Pancreas (tissue), 10 donors: Measurements from ENCODE around the gene DMRTB1. TPM values are rescaled to one million over a fixed set of nuclear protein-coding genes. Genes with fewer than 3 reads are reported as not detected.

Source experiments
- ATAC-seq, 4 donors: fragments of 200-7000 bp; cut with Tn5 transposase; one replicate each; pipeline versions ENCODE4 v1.8.0 to v1.9.1; 2020; ENCODE audit warnings: mild to moderate bottlenecking in 4 of 4, moderate library complexity in 4 of 4
- DNase-seq, 6 donors: peaks; one replicate each; pipeline ENCODE4 v3.0.0-alpha.2; 2020
- FAIRE-seq: peaks from 2 replicates; lab custom pipeline; 2012; peaks lifted over from hg19 to GRCh38; lab: Jason Lieb, UNC
- H3K27ac ChIP-seq, 4 donors: fragments of 200-600 bp; sonication (generic); 1 replicate in 3 of 4; 2 replicates in 1 of 4; pipeline versions ENCODE4 v1.5.0 to v1.8.0; 2020
- H3K27me3 ChIP-seq, 4 donors: fragments of 200-600 bp; one replicate each; pipeline ENCODE4 v1.8.0; 2021
- H3K36me3 ChIP-seq, 3 donors: fragments of 200-600 bp; sonication (generic) in 1 of 3; one replicate each; pipeline versions ENCODE4 v1.5.0 to v1.8.0; 2020 to 2021
- H3K4me1 ChIP-seq, 3 donors: fragments of 200-600 bp; one replicate each; pipeline ENCODE4 v1.8.0; 2021
- H3K4me3 ChIP-seq, 4 donors: fragments of 200-600 bp; sonication (generic) in 2 of 4; one replicate each; pipeline versions ENCODE4 v1.5.0 to v1.8.0; 2020 to 2021
- H3K9me3 ChIP-seq, 4 donors: fragments of 200-600 bp; one replicate each; pipeline ENCODE4 v1.8.0; 2021
- CTCF ChIP-seq, 4 donors: fragments of 200-600 bp; sonication (generic) in 3 of 4; IDR thresholded peaks; one replicate each; pipeline versions ENCODE4 v1.5.0 to v1.8.0; 2021; ENCODE audit warnings: antibody characterized with exemption in 4 of 4
- WGBS, 2 donors: extraction: QIAGEN DNeasy Blood & Tissue Kit; methylation state at CpG; one replicate each; pipeline ENCODE4 v1.1.7; 2013; 5-methylcytosine and 5-hydroxymethylcytosine counted together
- intact Hi-C, 3 donors: fragments of 100-400 bp; cut with DNase I; formaldehyde crosslinking; loops; one replicate each; pipeline versions ENCODE4 v1.11.1 to v1.14.2; 2022
- polyA plus RNA-seq, 2 donors: library from polyadenylated mRNA; stranded (reverse); fragments of 200-250 nt; gene quantifications; one replicate each; pipeline ENCODE4 v1.2.3, GENCODE V29; 2013
- total RNA-seq, 6 donors: library from RNA; stranded (reverse); fragmentation: NEBNext Ultra II Directional in 4 of 6; extraction: Animal tissue kit (Norgen Biotek cat#: 25700) in 4 of 6; gene quantifications; one replicate each; pipeline versions ENCODE4 v1.2.1 to v1.2.4, GENCODE V29; 2021 to 2023
- donor health status: healthy with polysubstance abuse.
- donor health status: DM: no; HTN: no; CAD: no; lungs with moderate emphysema.
- donor health status: DM: no; HTN: no; CAD: no.
- donor health status: control.
- donor health status: control.
- donor health status: Bipolar disorder and iron deficiency.
- donor health status: DM: yes; HTN: yes; CAD: no.
- donor health status: DM: no; HTN: no; CAD: no.
- donor health status: DM: no; HTN: no; CAD: no.
- donor health status: DM: yes; HTN: yes; CAD: no.

DMRTB1 gene
- total and polyA plus RNA-seq, 8 donors, result not detected

- no peaks in the 10 kb centered on the region for H3K9me3 ChIP-seq
- DNase-seq, result no peak
- H3K27ac ChIP-seq, result no peak overlapping the region
- 75 to 80% methylated on average over 5 of the region's 5 CpGs for WGBS, 2 donors
- no peak for ATAC-seq
- no peaks in the 10 kb centered on the region for H3K27me3 ChIP-seq
- no peaks in the 10 kb centered on the region for H3K36me3 ChIP-seq
- FAIRE-seq, result no peak
- no peaks in the 10 kb centered on the region for H3K4me1 ChIP-seq
- intact Hi-C loops, result no loop called here
- TF ChIP-seq CTCF (IDR thresholded peaks at IDR 0.05), result no peak
- no peak overlapping the region for H3K4me3 ChIP-seq
Measured at GRCh38 chr1:53411541-53412152, 47.6 kb upstream of the DMRTB1 start.

- H3K4me1 ChIP-seq, result no peaks in the 10 kb centered on the region
- FAIRE-seq, result no peak
- no peak for ATAC-seq
- peak overlapping the region in 1 of 4 donors; percentile 35 for H3K27ac ChIP-seq
- WGBS, 2 donors, result 82 to 83% methylated on average over 10 of the region's 10 CpGs
- no peak for TF ChIP-seq CTCF (IDR thresholded peaks at IDR 0.05)
- intact Hi-C loops, result no loop called here
- H3K9me3 ChIP-seq, result no peaks in the 10 kb centered on the region
- H3K4me3 ChIP-seq, result no peak overlapping the region
- no peaks in the 10 kb centered on the region for H3K36me3 ChIP-seq
- DNase-seq, result no peak
- H3K27me3 ChIP-seq, result no peaks in the 10 kb centered on the region
Measured at GRCh38 chr1:53412285-53413174, 46.7 kb upstream of the DMRTB1 start.

DNA sequence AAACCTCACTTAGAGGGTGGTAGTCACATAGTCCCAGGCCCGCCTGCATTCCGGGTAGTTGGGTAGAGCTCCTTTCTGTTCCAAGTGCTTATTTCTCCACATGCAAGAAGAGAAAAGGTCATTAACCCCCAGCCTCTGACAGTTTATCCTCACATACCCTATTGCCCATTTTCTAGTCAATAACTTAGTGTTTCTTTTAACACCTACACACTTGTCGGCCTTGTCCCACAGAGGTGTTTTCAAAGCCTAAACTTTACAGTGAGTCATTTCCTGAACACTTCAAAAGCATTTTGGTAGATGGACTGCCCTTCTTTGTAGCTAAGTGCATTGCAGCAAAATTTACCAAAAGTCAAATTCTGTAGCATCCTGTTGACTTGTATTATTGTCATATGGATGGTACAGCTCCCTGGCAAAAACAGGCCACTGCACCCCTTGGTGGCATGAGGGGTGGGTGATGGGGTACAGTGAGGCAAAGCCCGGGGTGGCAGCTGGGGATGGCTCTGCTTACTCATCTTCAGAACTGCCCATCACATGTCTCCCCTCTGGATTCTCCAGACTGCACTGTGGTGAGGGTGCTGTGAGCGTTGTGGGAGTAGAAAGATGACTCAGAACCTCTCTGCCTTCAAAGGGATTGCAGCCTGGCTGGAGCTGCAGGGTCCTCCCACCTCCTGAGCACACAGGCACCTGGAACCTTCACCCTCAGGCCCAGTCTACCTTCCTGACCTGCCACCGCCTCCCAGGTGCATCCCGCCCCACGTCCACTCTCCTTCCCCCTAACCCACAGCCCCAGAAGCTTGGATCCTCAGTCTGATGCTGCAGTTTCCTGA is 45.8 kb upstream of the DMRTB1 start:
- intact Hi-C loops, result no loop called here
- DNase-seq (no peak), ATAC-seq (peak; percentile 40 to 53 (median 49)), FAIRE-seq (no peak)
- no peak overlapping the region for H3K4me3 ChIP-seq
- H3K27me3 ChIP-seq, result no peaks in the 10 kb centered on the region
- H3K36me3 ChIP-seq, result no peaks in the 10 kb centered on the region
- no peaks in the 10 kb centered on the region for H3K9me3 ChIP-seq
- H3K27ac ChIP-seq, result peak overlapping the region in 1 of 4 donors; percentile 35
- no peak for TF ChIP-seq CTCF (IDR thresholded peaks at IDR 0.05)
- no peaks in the 10 kb centered on the region for H3K4me1 ChIP-seq
- 67 to 73% methylated on average over 8 of the region's 8 CpGs for WGBS, 2 donors

GRCh38 chr1:53414632-53415031 is 44.6 kb upstream of the DMRTB1 start:
- no peak for TF ChIP-seq CTCF (IDR thresholded peaks at IDR 0.05)
- H3K9me3 ChIP-seq, result no peaks in the 10 kb centered on the region
- ATAC-seq (no peak), DNase-seq (no peak), FAIRE-seq (no peak)
- H3K27me3 ChIP-seq, result no peaks in the 10 kb centered on the region
- H3K4me3 ChIP-seq, result no peak overlapping the region
- H3K4me1 ChIP-seq, result no peaks in the 10 kb centered on the region
- H3K36me3 ChIP-seq, result no peaks in the 10 kb centered on the region
- H3K27ac ChIP-seq, result no peak overlapping the region
- intact Hi-C loops, result no loop called here
- WGBS, 2 donors, result 75 to 82% methylated on average over 4 of the region's 4 CpGs
